Small intestine (tissue), 7 donors: ENCODE results near the gene ZNF462. TPM values are rescaled to one million over a fixed set of nuclear protein-coding genes. Genes with fewer than 3 reads are reported as not detected.

Source experiments
- DNase-seq, 2 donors: peaks; one replicate each; pipeline versions ENCODE4 v3.0.0 to v3.0.0-alpha.2; 2013
- FAIRE-seq: peaks from 2 replicates; lab custom pipeline; 2012; peaks lifted over from hg19 to GRCh38; lab: Jason Lieb, UNC
- H3K27ac ChIP-seq, 3 donors: one replicate each; pipeline ENCODE4 v1.5.1; 2013; ENCODE audit warnings: low read length in 2 of 3, mild to moderate bottlenecking in 2 of 3, control low read depth in 1 of 3, inconsistent platforms in 1 of 3, low read depth in 1 of 3, moderate library complexity in 1 of 3
- H3K27me3 ChIP-seq, 3 donors: one replicate each; pipeline ENCODE4 v1.6.1; 2013; ENCODE audit warnings: low read length in 3 of 3, inconsistent platforms in 1 of 3; ENCODE audit not compliant: control insufficient read depth in 3 of 3, insufficient read depth in 3 of 3
- H3K36me3 ChIP-seq, 3 donors: one replicate each; pipeline ENCODE4 v1.6.1; 2013; ENCODE audit warnings: low read length in 3 of 3, inconsistent platforms in 1 of 3, low read depth in 1 of 3, mild to moderate bottlenecking in 1 of 3, moderate library complexity in 1 of 3; ENCODE audit not compliant: control insufficient read depth in 3 of 3, insufficient read depth in 2 of 3
- H3K4me1 ChIP-seq, 3 donors: one replicate each; pipeline ENCODE4 v1.6.1; 2013; ENCODE audit warnings: low read length in 2 of 3, inconsistent platforms in 1 of 3, low read depth in 1 of 3, mild to moderate bottlenecking in 1 of 3, moderate library complexity in 1 of 3; ENCODE audit not compliant: control insufficient read depth in 3 of 3, insufficient read depth in 2 of 3
- H3K4me3 ChIP-seq, 3 donors: one replicate each; pipeline ENCODE4 v1.5.1; 2013; ENCODE audit warnings: low read length in 3 of 3, control low read depth in 1 of 3, inconsistent platforms in 1 of 3, low read depth in 1 of 3, mild to moderate bottlenecking in 1 of 3, moderate library complexity in 1 of 3
- H3K9me3 ChIP-seq, 2 donors: one replicate each; pipeline ENCODE4 v1.6.1; 2013; ENCODE audit warnings: low read depth in 1 of 2, low read length in 1 of 2; ENCODE audit not compliant: control insufficient read depth in 2 of 2, insufficient read depth in 1 of 2
- WGBS, 3 donors: extraction: QIAGEN DNeasy Blood & Tissue Kit; methylation state at CpG; one replicate each; pipeline ENCODE4 v1.1.7; 2013; 5-methylcytosine and 5-hydroxymethylcytosine counted together
- polyA plus RNA-seq, 4 donors: library from polyadenylated mRNA; stranded (reverse) in 3 of 4; unstranded in 1 of 4; fragments of 200-250 nt in 3 of 4; fragments of 120-200 nt in 1 of 4; gene quantifications; one replicate each; pipeline versions ENCODE4 v1.2.1 to v1.2.3, GENCODE V29; 2013
- donor health status: healthy with polysubstance abuse.
- donor health status: control.
- donor health status: control.
- donor health status: Bipolar disorder and iron deficiency.
- donor health status: healthy.

ZNF462 gene
- polyA plus RNA-seq, 4 donors: 0.54 to 13.0 (median 3.3) TPM

DNA sequence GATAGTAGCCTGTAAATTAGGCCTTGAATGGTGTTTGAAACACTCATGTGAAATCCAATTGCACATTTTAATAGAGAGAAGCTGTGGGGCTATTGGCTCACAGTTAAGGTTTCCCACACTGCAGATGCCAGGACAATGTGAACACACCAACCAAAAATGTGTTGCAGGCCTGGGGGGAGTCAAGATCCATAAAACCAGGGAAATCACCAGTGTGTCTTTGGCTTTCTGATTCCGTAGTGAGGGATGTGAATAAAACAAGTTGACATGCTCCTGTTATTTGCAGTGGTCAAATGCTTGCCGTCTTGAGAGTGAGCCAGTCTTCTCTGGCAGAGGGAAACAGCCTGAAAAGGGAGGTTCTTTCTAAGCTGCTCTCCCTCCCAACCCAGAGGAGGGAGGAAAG lies 79.0 kb downstream of the ZNF462 start:
- Histone ChIP-seq H3K36me3 (peaks cover 0 to 14% (median 0%) of the 10 kb centered on the region in 3 donors), H3K27me3 (no peaks in the 10 kb centered on the region), H3K27ac (no peak overlapping the region), H3K4me3 (no peak overlapping the region), H3K4me1 (no peaks in the 10 kb centered on the region), H3K9me3 (no peaks in the 10 kb centered on the region)
- DNase-seq (no peak), FAIRE-seq (no peak)
- 74 to 94% (median 76%) methylated on average over 2 of the region's 2 CpGs for WGBS, 3 donors

- no peak for DNase-seq
- Histone ChIP-seq H3K27me3 (no peaks in the 10 kb centered on the region), H3K4me1 (no peaks in the 10 kb centered on the region), H3K4me3 (no peak overlapping the region), H3K36me3 (peaks cover 0 to 12% (median 2%) of the 10 kb centered on the region in 3 donors), H3K27ac (no peak overlapping the region), H3K9me3 (no peaks in the 10 kb centered on the region)
- FAIRE-seq: no peak
- WGBS, 3 donors: 78 to 86% (median 81%) methylated on average over 5 of the region's 5 CpGs
Measured at GRCh38 chr9:106945727-106946660, 83.0 kb downstream of the ZNF462 start.

GRCh38 chr9:106947106-106947900 lies 84.3 kb downstream of the ZNF462 start:
- no peaks in the 10 kb centered on the region for H3K4me1 ChIP-seq
- H3K27me3 ChIP-seq: no peaks in the 10 kb centered on the region
- no peak for DNase-seq
- peaks cover 0 to 10% (median 2%) of the 10 kb centered on the region in 3 donors for H3K36me3 ChIP-seq
- H3K9me3 ChIP-seq: no peaks in the 10 kb centered on the region
- WGBS, 3 donors: 85 to 94% (median 86%) methylated on average over 8 of the region's 8 CpGs
- H3K27ac ChIP-seq: no peak overlapping the region
- no peak for FAIRE-seq
- no peak overlapping the region for H3K4me3 ChIP-seq

DNA sequence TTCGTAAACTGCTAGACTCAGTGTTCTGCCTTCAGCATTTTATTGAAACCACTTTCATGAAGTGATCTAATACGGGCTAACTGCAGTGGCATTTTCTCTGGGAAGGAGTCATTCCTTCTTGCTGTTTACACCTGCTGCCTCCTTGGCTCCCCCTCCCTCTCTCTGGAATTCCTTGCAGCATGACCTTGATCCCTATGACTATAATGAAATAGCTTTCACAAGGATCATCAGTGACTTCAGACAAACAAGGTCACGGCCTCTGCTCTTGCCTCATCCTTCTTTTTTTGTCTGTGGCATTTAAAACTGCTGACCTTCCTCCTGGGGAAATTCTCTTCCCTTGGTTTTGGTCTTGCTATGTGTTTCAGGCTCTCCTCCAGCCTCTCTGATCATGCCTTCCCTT lies 90.2 kb downstream of the ZNF462 start:
- FAIRE-seq: no peak
- DNase-seq: no peak
- no peak overlapping the region for H3K4me3 ChIP-seq
- H3K27me3 ChIP-seq: no peaks in the 10 kb centered on the region
- no peak overlapping the region for H3K27ac ChIP-seq
- no peaks in the 10 kb centered on the region for H3K4me1 ChIP-seq
- WGBS, 3 donors: 90 to 92% (median 92%) methylated on average over 3 of the region's 3 CpGs
- H3K9me3 ChIP-seq: no peaks in the 10 kb centered on the region
- peaks cover 0 to 9% (median 2%) of the 10 kb centered on the region in 3 donors for H3K36me3 ChIP-seq

GRCh38 chr9:106954558-106954957 lies 91.6 kb downstream of the ZNF462 start:
- H3K4me1 ChIP-seq: no peaks in the 10 kb centered on the region
- FAIRE-seq (no peak), DNase-seq (no peak)
- no peak overlapping the region for H3K4me3 ChIP-seq
- H3K9me3 ChIP-seq: no peaks in the 10 kb centered on the region
- no peak overlapping the region for H3K27ac ChIP-seq
- H3K36me3 ChIP-seq: peaks cover 0 to 10% (median 0%) of the 10 kb centered on the region in 3 donors
- WGBS, 3 donors: 72 to 85% (median 79%) methylated on average over 1 of the region's 1 CpG
- no peaks in the 10 kb centered on the region for H3K27me3 ChIP-seq

DNA sequence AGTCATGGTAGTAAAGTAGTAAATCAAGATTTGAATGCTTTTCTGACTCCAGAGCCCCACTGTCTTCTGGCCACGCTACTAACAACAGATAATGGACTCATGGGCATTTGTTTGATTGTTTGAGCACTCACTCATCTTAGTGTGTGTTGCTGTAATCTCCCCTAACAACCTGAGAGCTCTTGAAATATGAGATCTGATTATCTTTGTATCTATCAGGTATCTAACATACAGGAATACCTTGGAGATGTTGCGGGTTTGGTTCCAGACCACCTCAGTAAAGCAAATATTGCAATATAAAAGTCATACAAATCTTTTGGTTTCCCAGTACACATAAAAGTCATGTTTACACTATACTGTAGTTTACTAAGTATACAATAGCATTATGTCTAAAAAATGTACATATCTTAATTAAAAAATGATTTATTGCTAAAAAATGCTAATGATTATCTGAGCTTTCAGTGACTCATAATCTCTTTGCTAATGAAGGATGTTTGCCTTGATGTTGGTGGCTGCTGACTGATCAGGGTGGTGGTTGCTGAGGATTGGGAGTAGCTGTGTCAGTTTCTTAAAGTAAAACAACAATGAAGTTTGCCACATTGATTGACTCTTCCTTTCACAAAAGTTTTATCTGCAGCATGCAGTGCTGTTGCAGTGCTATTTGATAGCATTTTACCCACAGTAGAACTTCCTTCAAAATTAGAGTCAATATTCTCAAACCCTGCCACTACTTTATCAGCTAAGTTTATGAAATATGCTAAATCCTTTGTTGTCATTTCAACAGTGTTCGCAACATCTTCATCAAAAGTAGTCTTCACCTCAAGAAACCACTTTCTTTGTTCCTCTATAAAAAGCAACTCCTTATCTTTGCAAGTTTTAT lies 92.2 kb downstream of the ZNF462 start:
- DNase-seq: no peak
- no peaks in the 10 kb centered on the region for H3K4me1 ChIP-seq
- no peaks in the 10 kb centered on the region for H3K27me3 ChIP-seq
- no peak overlapping the region for H3K4me3 ChIP-seq
- no peaks in the 10 kb centered on the region for H3K9me3 ChIP-seq
- no peak overlapping the region for H3K27ac ChIP-seq
- 83 to 91% (median 91%) methylated on average over 3 of the region's 3 CpGs for WGBS, 3 donors
- peaks cover 0 to 9% (median 0%) of the 10 kb centered on the region in 3 donors for H3K36me3 ChIP-seq
- FAIRE-seq: no peak

DNA sequence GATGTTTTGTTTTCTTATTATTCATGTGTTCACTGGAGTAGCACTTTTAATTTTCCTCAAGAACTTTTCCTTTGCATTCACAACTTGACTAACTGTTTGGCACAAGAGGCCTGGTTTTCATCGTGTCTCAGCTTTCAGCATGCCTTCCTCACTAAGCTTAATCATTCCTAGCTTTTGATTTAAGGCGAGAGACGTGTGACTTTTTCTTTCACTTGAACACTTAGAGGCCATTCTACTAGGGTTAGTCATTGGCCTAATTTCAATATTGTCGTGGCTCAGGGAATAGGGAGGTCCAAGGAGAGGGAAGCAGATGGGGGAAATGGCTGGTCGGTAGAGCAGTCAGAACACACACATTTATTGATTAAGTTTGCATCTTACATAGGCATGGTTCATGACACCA lies 94.0 kb downstream of the ZNF462 start:
- H3K27me3 ChIP-seq: no peaks in the 10 kb centered on the region
- FAIRE-seq (no peak), DNase-seq (no peak)
- H3K36me3 ChIP-seq: peaks cover 0 to 5% (median 0%) of the 10 kb centered on the region in 3 donors
- no peaks in the 10 kb centered on the region for H3K4me1 ChIP-seq
- H3K9me3 ChIP-seq: no peaks in the 10 kb centered on the region
- WGBS, 3 donors: 84 to 89% (median 87%) methylated on average over 5 of the region's 5 CpGs
- no peak overlapping the region for H3K4me3 ChIP-seq
- no peak overlapping the region for H3K27ac ChIP-seq
